Progenitor cell of endocrine pancreas (in vitro differentiated cells): Measurements from ENCODE around the gene NOVA2. TPM values are rescaled to one million over a fixed set of nuclear protein-coding genes. Genes with fewer than 3 reads are reported as not detected.
A peak's percentile ranks its signal among the peaks of the same experiment; 100 is the strongest.
"Not testable (repeated sequence)": the region's sequence is repeated elsewhere in the genome, so short reads cannot be mapped to it uniquely, and the experiment has no call there.

ENCODE experiments used
- DNase-seq: peaks from one replicate; pipeline ENCODE4 v3.0.0; 2021; ENCODE audit warnings: low spot score; ENCODE audit not compliant: unreplicated experiment
- H3K27ac Mint-ChIP-seq: 2 replicates; pipeline ENCODE4 v1.8.0; 2021; ENCODE audit warnings: mild to moderate bottlenecking, moderate library complexity, mixed read lengths
- H3K27me3 Mint-ChIP-seq: 2 replicates; pipeline ENCODE4 v1.8.0; 2021; ENCODE audit warnings: mixed read lengths
- H3K36me3 Mint-ChIP-seq: 2 replicates; pipeline ENCODE4 v1.8.0; 2022; ENCODE audit warnings: mixed read lengths; ENCODE audit not compliant: insufficient read depth
- H3K4me1 Mint-ChIP-seq: 2 replicates; pipeline ENCODE4 v1.8.0; 2021; ENCODE audit warnings: low read depth, mixed read lengths
- H3K4me3 Mint-ChIP-seq: 2 replicates; pipeline ENCODE4 v1.8.0; 2021; ENCODE audit warnings: low read depth, mild to moderate bottlenecking, moderate library complexity, mixed read lengths
- H3K9me3 Mint-ChIP-seq: 2 replicates; pipeline ENCODE4 v1.8.0; 2021; ENCODE audit warnings: low read depth, mixed read lengths
- total RNA-seq: library from RNA; stranded (reverse); gene quantifications from 2 replicates; pipeline ENCODE4 v1.2.1, GENCODE V29; 2021
- TF ChIP-seq, protein P1 (sequence below): fragments of 200-600 bp; sonication (generic); IDR thresholded peaks from one replicate; pipeline ENCODE4 v1.5.0; 2021; ENCODE audit warnings: antibody characterized with exemption, mild to moderate bottlenecking; ENCODE audit not compliant: unreplicated experiment

Gene NOVA2
- total RNA-seq, 1 donor from 2014 or later, result 0.53 TPM

GRCh38 chr19:45901432-45901911 lies 72.2 kb downstream of the NOVA2 start:
- no peak for DNase-seq
- no peaks in the 10 kb centered on the region for H3K9me3 Mint-ChIP-seq
- TF ChIP-seq, protein P1, sequence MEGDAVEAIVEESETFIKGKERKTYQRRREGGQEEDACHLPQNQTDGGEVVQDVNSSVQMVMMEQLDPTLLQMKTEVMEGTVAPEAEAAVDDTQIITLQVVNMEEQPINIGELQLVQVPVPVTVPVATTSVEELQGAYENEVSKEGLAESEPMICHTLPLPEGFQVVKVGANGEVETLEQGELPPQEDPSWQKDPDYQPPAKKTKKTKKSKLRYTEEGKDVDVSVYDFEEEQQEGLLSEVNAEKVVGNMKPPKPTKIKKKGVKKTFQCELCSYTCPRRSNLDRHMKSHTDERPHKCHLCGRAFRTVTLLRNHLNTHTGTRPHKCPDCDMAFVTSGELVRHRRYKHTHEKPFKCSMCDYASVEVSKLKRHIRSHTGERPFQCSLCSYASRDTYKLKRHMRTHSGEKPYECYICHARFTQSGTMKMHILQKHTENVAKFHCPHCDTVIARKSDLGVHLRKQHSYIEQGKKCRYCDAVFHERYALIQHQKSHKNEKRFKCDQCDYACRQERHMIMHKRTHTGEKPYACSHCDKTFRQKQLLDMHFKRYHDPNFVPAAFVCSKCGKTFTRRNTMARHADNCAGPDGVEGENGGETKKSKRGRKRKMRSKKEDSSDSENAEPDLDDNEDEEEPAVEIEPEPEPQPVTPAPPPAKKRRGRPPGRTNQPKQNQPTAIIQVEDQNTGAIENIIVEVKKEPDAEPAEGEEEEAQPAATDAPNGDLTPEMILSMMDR, result no peak
- H3K4me3 Mint-ChIP-seq, result peak overlapping the region; percentile 64
- H3K36me3 Mint-ChIP-seq, result peaks cover 15% of the 10 kb centered on the region
- no peak overlapping the region for H3K27ac Mint-ChIP-seq
- H3K4me1 Mint-ChIP-seq, result peaks cover 2% of the 10 kb centered on the region
- H3K27me3 Mint-ChIP-seq, result peaks cover 9% of the 10 kb centered on the region

DNA sequence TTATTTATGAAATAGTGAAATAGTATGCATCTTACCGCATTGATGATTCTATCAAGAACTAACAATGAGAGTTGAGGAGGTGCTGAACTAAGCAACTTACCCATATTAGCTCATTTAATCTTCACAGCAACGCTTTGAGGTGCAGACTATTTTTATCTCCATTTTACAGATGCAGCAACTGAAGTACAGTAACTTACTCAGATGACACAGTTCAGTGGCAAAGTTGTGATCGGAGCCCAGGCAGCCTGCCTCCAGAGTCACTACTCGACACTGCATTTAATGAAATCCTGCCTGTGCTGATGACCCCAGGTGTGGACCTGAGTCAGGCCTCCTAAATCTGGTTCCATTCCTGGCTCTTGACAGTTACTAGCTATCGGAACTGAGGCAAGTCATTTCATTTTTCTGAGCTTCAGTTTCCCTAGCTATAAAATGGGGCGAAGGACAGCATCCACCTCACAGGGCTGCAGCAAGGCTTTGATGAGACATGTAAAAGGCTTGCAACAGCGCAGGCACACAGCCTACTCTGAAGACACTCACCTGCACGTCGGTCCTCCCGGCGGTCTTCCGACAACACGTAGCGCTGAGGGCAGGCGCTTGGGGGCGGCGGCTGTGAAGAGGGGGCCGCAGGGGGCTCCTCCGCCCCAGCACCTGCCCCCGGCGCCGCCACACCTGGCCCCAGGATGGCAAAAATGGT lies 72.8 kb downstream of the NOVA2 start:
- H3K4me1 Mint-ChIP-seq, result peaks cover 2% of the 10 kb centered on the region
- H3K4me3 Mint-ChIP-seq, result peak overlapping the region; percentile 53
- peaks cover 15% of the 10 kb centered on the region for H3K36me3 Mint-ChIP-seq
- H3K9me3 Mint-ChIP-seq, result no peaks in the 10 kb centered on the region
- TF ChIP-seq, protein P1, result no peak
- no peak overlapping the region for H3K27ac Mint-ChIP-seq
- peaks cover 9% of the 10 kb centered on the region for H3K27me3 Mint-ChIP-seq
- no peak for DNase-seq

DNA sequence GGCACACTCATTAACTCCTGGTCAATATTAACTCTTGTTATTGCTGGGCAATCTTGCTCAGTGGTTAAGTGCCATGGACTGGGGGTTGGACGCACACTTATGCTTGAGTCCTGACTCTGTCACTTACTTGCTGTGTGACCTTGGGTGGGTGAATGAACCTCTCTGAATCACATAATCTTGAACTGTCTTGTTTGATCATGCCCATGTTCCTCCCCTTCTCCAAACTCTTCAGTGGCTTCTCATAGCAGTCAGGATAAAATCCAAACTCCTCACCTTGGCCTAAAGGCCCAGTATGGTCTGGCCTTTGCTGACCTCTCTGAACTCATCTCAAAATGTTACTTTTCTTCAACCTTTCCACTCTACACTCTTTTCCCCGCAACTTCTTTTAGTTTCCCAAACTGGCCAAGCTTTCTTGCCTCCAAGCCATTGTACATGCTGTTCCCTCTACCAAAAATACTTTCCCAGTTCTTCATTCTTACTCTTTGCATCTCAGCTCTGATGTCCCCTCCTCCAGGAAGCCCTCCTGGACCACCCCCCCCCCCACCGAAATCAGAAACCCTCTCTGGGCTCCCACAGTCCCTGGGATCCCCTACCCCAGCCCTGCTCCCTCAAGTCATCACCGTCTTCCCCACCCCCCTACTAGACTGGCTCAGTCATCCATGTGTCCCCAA lies 73.6 kb downstream of the NOVA2 start:
- Mint-ChIP-seq H3K4me3 (no peak overlapping the region), H3K27me3 (peaks cover 9% of the 10 kb centered on the region), H3K36me3 (peaks cover 22% of the 10 kb centered on the region), H3K27ac (no peak overlapping the region), H3K9me3 (no peaks in the 10 kb centered on the region), H3K4me1 (peaks cover 2% of the 10 kb centered on the region)
- TF ChIP-seq, protein P1, result no peak
- no peak for DNase-seq

DNA sequence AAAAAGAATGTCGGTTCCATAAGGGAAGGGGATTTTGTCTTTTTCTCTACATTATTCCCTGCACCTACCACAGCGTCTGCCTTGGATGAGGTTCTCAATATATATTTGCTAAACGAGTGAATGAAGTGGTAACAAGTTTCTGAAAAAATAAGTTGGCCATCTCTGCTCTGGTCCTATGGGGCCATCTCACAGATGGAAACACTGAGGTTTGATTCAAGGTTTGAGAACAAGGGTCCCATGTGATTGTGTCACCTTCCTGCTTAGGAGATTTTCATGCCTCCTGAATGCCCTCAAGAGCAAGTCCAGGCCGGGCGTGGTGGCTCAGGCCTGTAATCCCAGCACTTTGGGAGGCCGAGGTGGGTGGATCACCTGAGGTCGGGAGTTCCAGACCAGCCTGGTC lies 74.4 kb downstream of the NOVA2 start:
- H3K4me1 Mint-ChIP-seq, result peaks cover 2% of the 10 kb centered on the region
- DNase-seq, result no peak
- H3K9me3 Mint-ChIP-seq, result no peaks in the 10 kb centered on the region
- peaks cover 9% of the 10 kb centered on the region for H3K27me3 Mint-ChIP-seq
- H3K36me3 Mint-ChIP-seq, result peaks cover 24% of the 10 kb centered on the region
- H3K27ac Mint-ChIP-seq, result no peak overlapping the region
- H3K4me3 Mint-ChIP-seq, result no peak overlapping the region
- TF ChIP-seq, protein P1, result no peak

DNA sequence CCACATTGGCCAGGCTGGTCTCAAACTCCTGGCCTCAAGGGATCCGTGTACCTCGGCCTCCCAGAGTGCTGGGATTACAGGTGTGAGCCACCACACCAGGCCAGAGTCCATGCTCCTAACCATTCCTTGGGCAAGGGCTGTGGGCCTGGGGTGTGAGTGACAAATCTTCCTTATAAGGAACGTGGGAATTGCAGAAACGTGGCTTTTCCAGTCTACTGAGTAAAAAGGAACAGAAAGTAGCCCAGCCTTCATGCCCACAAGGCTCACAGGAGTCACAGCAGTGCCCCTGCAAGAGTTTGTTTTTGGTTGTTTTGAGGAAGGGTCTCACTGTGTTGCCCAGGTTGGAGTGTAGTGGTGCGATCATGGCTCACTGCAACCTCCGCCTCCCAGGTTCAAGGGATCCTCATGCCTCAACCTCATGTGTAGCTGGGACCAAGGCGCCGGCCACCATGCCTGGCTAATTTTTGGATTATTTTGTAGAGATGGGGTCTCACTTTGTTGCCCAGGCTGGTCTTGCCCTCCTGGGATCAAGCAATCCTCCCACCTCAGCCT lies 76.3 kb downstream of the NOVA2 start:
- H3K36me3 Mint-ChIP-seq, result peaks cover 26% of the 10 kb centered on the region
- H3K9me3 Mint-ChIP-seq, result no peaks in the 10 kb centered on the region
- DNase-seq, result no peak
- peaks cover 6% of the 10 kb centered on the region for H3K27me3 Mint-ChIP-seq
- H3K4me1 Mint-ChIP-seq, result peaks cover 2% of the 10 kb centered on the region
- TF ChIP-seq, protein P1, result no peak
- H3K27ac Mint-ChIP-seq, result no peak overlapping the region
- no peak overlapping the region for H3K4me3 Mint-ChIP-seq

DNA sequence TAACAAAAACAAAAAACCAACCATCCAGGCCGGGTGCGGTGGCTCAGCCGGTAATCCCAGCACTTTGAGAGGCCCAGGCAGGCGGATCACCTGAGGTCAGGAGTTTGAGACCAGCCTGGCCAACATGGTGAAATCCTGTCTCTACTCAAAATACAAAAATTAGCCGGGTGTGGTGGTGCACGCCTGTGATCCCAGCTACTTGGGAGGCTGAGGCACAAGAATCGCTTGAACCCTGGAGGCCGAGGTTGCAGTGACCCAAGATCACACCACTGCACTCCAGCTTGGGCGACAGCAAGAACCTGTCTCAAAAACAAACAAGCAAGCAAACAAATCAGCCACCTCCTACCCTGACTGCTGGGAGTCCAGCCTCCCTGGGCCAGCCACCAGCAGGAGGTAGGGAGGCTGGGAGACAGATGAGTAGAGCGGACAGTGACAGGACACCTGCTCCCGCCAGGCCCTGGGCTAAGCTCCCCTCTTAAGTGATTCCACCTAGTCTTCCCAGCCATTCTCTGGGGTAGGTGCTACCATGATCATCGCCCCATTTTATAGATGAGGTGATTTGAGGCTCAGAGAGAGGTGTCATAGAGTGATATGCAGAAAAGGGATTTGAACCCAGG lies 77.6 kb downstream of the NOVA2 start:
- H3K9me3 Mint-ChIP-seq, H3K27me3 Mint-ChIP-seq, H3K4me3 Mint-ChIP-seq, H3K4me1 Mint-ChIP-seq, H3K27ac Mint-ChIP-seq, DNase-seq: not testable (repeated sequence)
- peaks cover 26% of the 10 kb centered on the region for H3K36me3 Mint-ChIP-seq
